D721Med (cell line): ENCODE measurements around the gene ZFP3.
"Not testable (repeated sequence)": the region's sequence is repeated elsewhere in the genome, so short reads cannot be mapped to it uniquely, and the experiment has no call there.

ENCODE experiments used
- DNase-seq: peaks from one replicate; pipeline ENCODE4 v3.0.0; 2011; ENCODE audit warnings: low spot score; ENCODE audit not compliant: insufficient read length
- FAIRE-seq: peaks from 2 replicates; lab custom pipeline; 2011; peaks lifted over from hg19 to GRCh38; lab: Jason Lieb, UNC
- TF ChIP-seq, protein P1 (sequence below): IDR thresholded peaks from 2 replicates; pipeline ENCODE4 v1.5.1; 2012; ENCODE audit warnings: mild to moderate bottlenecking, control low read depth; ENCODE audit not compliant: insufficient read depth; ENCODE audit errors: missing control alignments

Gene ZFP3

DNA sequence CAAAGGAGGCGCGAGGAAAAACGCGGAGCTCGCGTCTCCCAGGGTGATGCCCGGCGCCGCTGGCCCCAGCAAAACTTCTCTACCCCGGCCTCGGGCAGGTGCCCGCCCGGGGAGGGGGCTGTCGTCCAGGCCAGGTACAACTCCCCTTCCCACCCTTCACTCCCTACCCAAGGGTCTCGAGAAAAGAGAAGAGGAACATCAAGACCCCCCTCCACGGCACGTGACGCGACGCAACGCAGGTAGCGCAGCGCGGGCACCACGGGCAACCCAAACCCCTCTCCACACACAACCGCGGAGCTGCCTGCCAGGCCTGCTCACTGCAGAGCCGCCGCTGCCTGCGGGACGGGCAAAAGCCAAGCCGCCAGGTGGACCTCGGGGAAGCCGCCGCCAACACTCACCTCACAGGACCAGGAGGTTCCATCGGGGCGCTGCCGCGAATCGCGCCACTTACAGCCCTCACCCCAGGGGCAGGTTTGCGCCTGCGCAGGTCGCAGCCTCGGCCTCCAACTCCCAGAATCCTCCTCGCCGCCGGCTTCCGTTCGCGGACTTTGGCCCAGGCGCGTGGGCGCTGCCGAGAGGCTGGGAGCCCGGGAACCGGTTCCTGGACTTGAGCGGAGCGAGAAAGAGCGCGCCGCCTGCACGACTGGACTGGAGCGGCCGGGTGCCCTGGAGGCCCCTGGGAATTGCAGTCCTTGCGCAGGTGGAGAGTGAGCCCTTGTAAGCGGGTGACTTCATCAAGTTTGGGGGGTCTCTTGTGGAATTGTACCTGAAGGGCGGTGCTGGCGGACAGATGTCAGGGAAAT is 33.3 kb downstream of the ZFP3 start, which contains the start of gene ZNF232:
Gene ZNF232, minus strand, starts transcription at position 477 of the 803 bp plus-strand sequence. Its CDS starts 56 bp downstream, at position 421.
- FAIRE-seq (no peak), DNase-seq (peak; percentile 64)
- TF ChIP-seq, protein P1, sequence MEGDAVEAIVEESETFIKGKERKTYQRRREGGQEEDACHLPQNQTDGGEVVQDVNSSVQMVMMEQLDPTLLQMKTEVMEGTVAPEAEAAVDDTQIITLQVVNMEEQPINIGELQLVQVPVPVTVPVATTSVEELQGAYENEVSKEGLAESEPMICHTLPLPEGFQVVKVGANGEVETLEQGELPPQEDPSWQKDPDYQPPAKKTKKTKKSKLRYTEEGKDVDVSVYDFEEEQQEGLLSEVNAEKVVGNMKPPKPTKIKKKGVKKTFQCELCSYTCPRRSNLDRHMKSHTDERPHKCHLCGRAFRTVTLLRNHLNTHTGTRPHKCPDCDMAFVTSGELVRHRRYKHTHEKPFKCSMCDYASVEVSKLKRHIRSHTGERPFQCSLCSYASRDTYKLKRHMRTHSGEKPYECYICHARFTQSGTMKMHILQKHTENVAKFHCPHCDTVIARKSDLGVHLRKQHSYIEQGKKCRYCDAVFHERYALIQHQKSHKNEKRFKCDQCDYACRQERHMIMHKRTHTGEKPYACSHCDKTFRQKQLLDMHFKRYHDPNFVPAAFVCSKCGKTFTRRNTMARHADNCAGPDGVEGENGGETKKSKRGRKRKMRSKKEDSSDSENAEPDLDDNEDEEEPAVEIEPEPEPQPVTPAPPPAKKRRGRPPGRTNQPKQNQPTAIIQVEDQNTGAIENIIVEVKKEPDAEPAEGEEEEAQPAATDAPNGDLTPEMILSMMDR = no peak

DNA sequence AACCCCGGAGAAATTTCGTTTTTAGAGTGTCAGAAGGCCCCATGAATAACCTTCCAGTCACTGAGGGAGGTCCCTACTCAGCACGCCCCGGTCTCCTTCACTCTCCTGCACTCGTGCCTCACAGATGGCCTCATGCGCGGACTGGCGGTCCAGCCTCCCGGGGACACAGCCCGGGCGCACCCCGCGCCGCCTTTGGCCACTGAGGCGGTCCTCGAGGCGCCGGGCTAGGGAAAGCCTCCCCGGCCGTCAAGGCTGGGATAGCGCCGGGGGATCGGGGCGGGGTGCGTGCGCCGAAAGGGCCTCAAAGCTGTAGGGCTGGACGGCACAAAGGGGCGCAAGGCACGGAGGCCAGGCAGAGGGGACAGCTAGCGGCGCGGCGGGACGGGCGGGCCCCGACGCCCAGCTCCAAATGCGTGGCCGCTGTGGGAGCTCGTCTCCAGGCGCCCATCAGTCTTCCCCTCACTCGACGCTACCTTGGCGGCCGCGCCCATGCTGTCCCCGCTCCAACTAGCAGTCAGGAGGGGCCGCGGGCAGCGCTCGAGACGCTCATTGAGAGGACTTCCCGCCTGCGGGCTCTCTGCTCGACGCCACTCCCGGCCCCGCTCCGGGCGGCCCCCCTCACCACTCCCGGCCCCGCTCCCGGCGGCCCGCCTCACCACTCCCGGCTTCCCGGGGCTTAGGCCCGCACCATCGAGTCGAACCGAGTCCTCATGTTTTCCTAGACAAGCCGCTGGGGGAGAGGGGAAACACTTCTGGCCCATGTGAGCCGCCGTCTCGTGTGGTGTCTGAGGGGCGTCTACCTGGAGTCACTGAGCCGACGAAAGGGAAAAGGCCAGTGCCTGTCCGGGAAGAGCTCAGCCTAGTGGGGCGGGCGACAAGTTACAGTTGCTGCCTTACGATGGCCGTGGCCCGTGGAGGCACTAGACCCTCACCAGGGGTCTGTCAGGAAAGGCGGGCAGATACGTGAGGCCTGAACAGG is 37.7 kb downstream of the ZFP3 start, which contains the start of gene USP6:
Gene USP6, plus strand, starts transcription at position 360 of the 979 bp plus-strand sequence. CDS start 14,336 bp downstream, outside the sequence.
- no peak for FAIRE-seq
- peak; percentile 44 for DNase-seq
- TF ChIP-seq, protein P1 = no peak

DNA sequence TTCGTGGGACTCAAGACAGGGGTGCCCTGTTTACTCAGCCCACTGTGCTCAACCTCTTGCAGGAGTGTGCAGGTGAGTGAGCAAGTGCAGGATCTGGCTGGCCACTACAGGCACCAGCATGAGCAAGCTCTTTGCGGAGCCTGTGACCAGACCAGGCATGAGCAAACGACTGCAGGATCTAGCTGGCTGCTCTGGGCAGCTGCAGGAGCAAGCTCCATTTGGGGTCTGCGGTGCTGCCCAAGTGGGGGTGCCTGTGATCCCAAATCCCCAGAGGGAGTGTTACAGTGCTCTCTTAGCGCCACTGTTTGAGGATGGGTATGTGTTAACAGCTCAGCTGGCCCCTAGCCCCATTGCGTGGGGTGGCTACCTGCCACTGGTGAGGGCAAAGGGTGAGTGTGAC is 40.0 kb downstream of the ZFP3 start:
- FAIRE-seq (no peak), DNase-seq (no peak)
- TF ChIP-seq, protein P1 = no peak

DNA sequence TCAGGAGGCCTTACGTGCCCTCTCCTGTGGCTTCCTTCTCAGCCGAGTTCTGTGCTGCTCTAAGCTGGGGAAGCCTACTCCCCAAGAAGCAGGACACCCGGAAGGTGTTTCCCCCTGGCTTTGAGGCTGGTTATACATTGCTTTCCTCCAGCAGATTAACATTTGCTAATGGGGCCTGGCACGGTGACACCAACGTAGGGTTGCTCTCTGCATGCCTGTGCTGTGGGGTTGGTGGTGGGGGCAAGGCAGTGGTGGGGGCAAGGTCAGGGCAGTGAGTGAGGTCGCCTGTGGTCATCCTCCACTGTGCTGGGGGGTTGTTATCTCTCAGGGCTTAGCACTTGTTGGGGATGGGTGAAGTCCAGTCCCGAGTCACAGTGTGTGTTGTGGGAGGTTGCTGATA is 41.8 kb downstream of the ZFP3 start:
- no peak for FAIRE-seq
- no peak for DNase-seq
- TF ChIP-seq, protein P1 = no peak

GRCh38 chr17:5120436-5121185 is 42.3 kb downstream of the ZFP3 start:
- DNase-seq, FAIRE-seq: not testable (repeated sequence)

DNA sequence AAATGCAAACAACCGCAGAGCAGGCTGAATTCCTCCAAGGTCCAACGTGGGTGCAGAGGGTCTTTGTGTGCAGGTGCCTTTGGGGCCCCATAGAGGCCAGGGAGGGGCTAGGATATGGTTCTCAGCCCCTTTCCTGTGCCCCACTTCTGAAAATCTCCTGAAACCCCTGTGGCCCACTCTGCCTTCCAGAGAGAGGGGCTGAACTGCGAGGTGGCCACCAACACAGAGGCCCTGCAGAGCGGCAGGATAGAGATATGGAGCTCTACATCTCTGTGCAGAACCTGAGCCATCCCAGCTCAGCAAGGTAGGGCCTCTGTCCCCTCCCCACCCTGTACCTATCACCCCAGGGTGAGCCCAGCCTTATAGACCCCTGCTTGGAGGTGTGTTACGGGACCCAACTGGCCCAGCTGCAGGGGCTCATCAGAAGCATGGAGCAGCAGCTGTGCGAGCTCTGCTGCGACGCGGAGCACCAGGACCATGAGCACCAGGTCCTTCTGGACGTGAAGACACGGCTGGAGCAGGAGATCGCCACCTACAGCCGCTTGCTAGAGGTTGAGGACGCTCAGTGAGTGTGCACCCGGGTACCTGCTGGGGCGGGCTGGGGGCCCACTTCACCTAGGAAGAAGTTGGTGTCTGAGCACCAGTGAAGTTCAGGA is 43.0 kb downstream of the ZFP3 start:
- TF ChIP-seq, protein P1 = no peak
- FAIRE-seq = no peak
- no peak for DNase-seq

- not testable (repeated sequence) for FAIRE-seq
Observed at GRCh38 chr17:5122056-5122455, 43.8 kb downstream of the ZFP3 start.

More at GRCh38 chr17:5122056-5122455, 43.8 kb downstream of the ZFP3 start:
- DNase-seq = not testable (repeated sequence)
